AG09319 (cell line): ENCODE results near the gene LBH.

Experiments used
- DNase-seq: peaks from one replicate; pipeline ENCODE4 v3.0.0-alpha.2; 2010; ENCODE audit warnings: low read depth; ENCODE audit errors: extremely low read depth
- TF ChIP-seq, protein P1 (sequence below): IDR thresholded peaks from 2 replicates; pipeline ENCODE4 v1.5.1; 2011; ENCODE audit warnings: low read depth, mild to moderate bottlenecking, inconsistent platforms, low read length, moderate library complexity

Gene LBH

DNA sequence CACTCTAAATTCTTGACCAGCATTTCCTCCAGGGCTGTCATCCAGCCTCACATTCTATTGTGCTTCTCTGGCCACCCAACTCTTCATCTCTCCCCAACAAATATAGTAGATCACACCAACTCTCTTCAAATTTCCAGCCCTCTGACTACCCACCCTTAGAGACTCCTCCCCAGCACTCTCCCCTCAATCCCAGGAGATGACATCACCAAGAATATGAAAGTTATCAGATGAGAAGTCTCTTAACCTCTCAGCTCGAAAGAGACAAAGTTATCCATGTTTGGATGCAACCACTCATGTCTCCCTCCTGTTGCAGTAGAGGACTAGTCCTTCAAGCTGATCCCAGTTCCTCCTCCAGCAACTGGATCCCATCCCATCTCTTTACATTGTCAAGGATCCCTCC, 47.1 kb downstream of the LBH start:
- DNase-seq = no peak
- TF ChIP-seq, protein P1, sequence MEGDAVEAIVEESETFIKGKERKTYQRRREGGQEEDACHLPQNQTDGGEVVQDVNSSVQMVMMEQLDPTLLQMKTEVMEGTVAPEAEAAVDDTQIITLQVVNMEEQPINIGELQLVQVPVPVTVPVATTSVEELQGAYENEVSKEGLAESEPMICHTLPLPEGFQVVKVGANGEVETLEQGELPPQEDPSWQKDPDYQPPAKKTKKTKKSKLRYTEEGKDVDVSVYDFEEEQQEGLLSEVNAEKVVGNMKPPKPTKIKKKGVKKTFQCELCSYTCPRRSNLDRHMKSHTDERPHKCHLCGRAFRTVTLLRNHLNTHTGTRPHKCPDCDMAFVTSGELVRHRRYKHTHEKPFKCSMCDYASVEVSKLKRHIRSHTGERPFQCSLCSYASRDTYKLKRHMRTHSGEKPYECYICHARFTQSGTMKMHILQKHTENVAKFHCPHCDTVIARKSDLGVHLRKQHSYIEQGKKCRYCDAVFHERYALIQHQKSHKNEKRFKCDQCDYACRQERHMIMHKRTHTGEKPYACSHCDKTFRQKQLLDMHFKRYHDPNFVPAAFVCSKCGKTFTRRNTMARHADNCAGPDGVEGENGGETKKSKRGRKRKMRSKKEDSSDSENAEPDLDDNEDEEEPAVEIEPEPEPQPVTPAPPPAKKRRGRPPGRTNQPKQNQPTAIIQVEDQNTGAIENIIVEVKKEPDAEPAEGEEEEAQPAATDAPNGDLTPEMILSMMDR = no peak

DNA sequence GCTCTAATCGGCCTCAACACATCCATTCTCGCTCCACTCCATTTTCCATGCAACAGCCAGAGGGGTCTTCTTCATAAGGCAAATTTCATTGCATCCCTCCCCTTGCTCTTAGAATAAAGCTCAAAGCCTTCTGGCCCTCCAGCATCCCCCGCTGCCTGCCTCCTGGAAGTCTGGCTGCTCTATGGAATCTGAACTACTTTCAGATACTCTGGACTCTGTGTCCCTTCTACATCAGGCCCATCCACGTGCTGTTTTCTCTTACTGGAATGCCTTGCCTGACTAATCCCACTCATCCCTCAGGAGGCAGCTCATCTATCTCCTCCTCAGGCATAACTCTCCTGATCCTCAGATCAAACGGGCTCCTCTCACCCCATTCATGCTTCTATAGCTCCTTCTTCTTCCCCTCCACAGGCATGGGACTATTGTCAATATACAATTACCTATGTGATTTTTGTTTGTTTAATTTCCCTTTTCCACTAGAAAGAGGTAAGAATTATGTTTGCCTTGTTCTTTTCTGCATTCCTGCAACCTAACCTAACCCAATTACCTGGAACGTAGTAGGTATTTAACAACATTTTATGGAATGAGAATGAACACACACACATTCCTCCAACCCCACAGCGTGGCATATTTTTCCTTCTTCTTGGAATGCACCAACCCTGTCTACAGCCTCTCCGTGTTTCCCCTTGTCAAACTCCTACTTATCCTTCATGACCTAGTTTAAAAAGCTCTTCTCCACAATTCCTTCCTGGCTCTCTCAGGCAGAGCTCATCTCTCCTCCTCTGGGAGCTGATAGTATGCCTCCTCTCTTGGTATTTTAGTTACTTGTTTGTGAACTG, 49.5 kb downstream of the LBH start:
- TF ChIP-seq, protein P1 = no peak
- no peak for DNase-seq

DNA sequence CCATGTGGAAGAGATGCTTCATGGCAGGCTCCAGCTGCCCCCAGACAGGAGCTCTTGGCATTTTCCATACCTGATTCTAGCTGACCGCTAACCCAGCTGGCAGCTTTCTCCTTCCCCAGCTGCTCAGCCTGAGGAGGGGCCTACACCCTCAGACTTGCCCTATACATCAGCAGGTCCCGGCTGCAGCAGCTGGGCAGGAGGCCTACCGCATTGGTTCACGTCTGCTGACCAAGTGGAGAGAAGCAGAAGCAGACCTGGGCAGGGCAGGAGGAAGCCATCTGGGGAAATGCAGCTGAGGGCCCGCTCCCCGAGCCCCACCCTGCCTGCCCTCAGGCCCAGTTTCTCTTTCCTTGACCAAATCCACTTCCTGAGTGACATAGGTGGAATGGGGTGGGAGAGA, 50.7 kb downstream of the LBH start:
- TF ChIP-seq, protein P1 = no peak
- no peak for DNase-seq

DNA sequence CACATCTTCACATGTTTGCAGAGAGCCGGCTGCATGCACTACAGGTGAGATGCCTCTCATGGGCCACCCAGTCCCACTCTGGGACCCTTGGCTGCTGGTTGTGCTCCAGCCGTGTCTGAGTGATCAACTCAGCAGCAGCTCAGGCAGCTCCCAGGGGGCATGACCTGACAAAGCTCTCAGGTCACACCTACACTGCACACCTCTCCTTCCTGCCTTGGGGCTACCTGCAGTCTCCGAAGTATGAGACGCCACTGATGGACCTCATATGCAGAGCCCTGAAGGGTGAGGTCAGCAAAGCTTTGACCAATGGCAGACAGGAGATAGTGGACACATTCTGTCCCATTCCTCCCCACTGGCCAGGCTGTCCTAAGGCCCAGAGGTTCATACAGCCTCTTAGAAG, 51.4 kb downstream of the LBH start:
- TF ChIP-seq, protein P1 = no peak
- DNase-seq = no peak

DNA sequence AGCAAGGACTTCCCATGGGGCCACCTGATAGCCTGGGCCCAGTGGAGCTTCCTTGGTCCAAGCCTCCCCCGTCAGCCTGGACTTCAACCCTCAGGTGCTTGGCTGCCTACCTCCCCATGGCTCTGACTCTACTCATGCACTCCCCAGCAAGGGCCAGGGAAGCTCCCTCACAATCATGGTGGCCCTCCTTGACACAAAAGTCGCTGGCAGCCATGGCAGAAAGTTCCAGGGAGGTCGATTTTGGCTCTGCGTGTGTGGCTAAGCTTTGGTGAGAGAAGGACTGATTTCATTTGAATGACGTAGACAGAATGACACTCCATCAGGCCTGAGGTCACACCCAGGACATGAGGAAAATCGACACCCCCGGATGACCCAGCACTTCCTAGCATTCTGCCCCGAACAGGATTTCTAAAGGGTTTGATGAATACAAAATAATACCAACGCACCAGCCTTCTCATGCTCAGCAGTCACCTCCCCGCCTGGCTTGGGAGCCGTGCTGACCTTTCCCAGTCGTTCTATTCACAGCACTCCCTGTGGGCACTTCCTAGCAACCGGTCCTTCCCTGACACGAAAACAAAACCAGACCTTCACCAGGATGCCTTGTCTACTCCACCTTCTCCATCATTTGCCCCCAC, 52.7 kb downstream of the LBH start:
- TF ChIP-seq, protein P1 = no peak
- DNase-seq = no peak

DNA sequence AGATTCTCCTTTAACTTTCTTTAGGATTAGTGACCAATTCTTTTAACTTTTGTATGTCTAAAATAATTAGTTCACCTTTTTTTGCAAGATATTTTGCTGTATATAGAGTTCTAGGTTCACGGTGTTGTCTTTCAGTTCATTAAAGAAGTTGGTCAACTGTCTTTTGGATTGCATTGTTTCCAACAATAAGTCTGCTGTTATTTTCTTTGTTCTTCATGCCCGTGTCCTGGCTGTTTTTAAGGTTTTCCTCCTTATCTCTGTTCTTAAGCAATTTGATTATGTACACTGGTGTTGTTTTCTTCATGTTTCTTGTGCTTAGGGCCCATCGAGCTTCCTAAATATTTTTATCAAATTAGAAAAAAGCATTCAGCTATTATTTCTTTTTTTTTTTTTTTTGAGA, 54.4 kb downstream of the LBH start:
- no peak for DNase-seq
- TF ChIP-seq, protein P1 = no peak

DNA sequence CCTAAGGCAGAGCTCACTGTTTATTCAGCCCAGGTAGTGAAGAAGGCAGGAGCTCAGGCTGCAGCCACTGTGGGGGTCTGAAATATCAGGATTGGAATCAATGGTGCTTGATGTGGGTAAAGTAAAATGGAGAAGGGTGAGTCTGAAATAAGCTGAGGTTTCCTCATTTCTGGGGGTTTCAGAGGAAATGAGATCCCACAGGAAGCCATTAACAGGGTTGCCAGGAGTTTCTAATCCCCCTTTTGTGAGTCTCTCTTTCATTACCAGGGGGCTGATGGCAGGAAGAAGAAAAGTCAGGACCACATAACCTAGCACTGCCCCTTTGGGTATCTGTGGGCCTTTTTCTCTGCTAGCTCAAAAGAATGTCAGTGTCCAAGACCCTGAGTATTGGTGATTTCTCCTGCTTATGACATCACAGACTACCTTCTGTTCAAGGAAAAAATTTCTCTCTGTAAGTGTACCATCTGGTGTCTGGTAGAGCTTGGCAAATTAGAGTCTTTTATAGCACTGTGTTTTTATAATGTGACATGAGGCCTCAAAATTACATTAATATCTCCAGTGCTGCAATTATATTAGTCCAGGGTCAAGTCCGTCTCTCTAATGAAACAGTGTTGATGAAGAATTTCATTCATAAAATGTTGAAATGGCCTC, 56.0 kb downstream of the LBH start:
- DNase-seq = no peak
- TF ChIP-seq, protein P1 = no peak
